IMR-90 (cell line): ENCODE results near the gene ADAMTS12. TPM values are rescaled to one million over a fixed set of nuclear protein-coding genes. Genes with fewer than 3 reads are reported as not detected.

Experiments used
- ATAC-seq: fragments of 200-7000 bp; cut with Tn5 transposase; 2 replicates; pipeline ENCODE4 v1.9.1; 2020; ENCODE audit warnings: low read depth, mild to moderate bottlenecking, moderate library complexity
- BruUV-seq: library from RNA; stranded (reverse); fragments of 400-500 nt; replicated peaks from 2 replicates; lab custom pipeline; 2021; lab: Mats Ljungman, UMichigan
- CTCF ChIA-PET: fragments of 300-600 bp; formaldehyde crosslinking; extraction: SDS; loops from one replicate; lab custom pipeline; 2021; ENCODE audit warnings: antibody characterized with exemption; lab: Yijun Ruan, JAX
- POLR2A ChIA-PET: fragments of 300-600 bp; sonication (Branson Sonifier 250); formaldehyde crosslinking; loops from one replicate; lab custom pipeline; 2022; ENCODE audit warnings: antibody characterized with exemption; ENCODE audit not compliant: unreplicated experiment; lab: Charles Lee
- DNase-seq: peaks from one replicate; pipeline ENCODE4 v3.0.0; 2013
- H2AFZ ChIP-seq: replicated peaks from 2 replicates; pipeline ENCODE3; 2013; ENCODE audit warnings: low read length, mild to moderate bottlenecking; ENCODE audit not compliant: poor library complexity
- H2AK5ac ChIP-seq: 2 replicates; pipeline ENCODE4 v1.6.1; 2013; ENCODE audit warnings: low read depth, low read length, inconsistent platforms
- H2AK9ac ChIP-seq: replicated peaks from 2 replicates; pipeline ENCODE3; 2013; ENCODE audit warnings: mild to moderate bottlenecking, low read depth, low read length, moderate library complexity; ENCODE audit not compliant: poor library complexity
- H2BK120ac ChIP-seq: 2 replicates; pipeline ENCODE4 v1.6.1; 2013; ENCODE audit warnings: low read depth, low read length, inconsistent platforms
- H2BK15ac ChIP-seq: 3 replicates; pipeline ENCODE4 v1.6.1; 2013; ENCODE audit warnings: low read depth, low read length, inconsistent platforms
- H2BK20ac ChIP-seq: 2 replicates; pipeline ENCODE4 v1.6.1; 2013; ENCODE audit warnings: low read depth, mild to moderate bottlenecking, inconsistent platforms, low read length, moderate library complexity
- H2BK5ac ChIP-seq: 2 replicates; pipeline ENCODE4 v1.6.1; 2013; ENCODE audit warnings: mild to moderate bottlenecking, low read depth, low read length, inconsistent platforms; ENCODE audit not compliant: poor library complexity, severe bottlenecking
- H3K14ac ChIP-seq: replicated peaks from 2 replicates; pipeline ENCODE4 v1.6.1; 2013; ENCODE audit warnings: low read depth, low read length, inconsistent platforms
- H3K18ac ChIP-seq: 2 replicates; pipeline ENCODE4 v1.6.1; 2013; ENCODE audit warnings: low read depth, low read length, control low read depth
- H3K23ac ChIP-seq: 2 replicates; pipeline ENCODE4 v1.6.1; 2013; ENCODE audit warnings: low read depth, low read length, inconsistent platforms
- H3K27ac ChIP-seq: 2 replicates; pipeline ENCODE4 v1.5.1; 2013; ENCODE audit warnings: mild to moderate bottlenecking, control low read depth, low read length; ENCODE audit not compliant: insufficient read depth
- H3K27me3 ChIP-seq: 2 replicates; pipeline ENCODE4 v1.6.1; 2013; ENCODE audit warnings: low read length; ENCODE audit not compliant: control insufficient read depth, insufficient read depth
- H3K36me3 ChIP-seq: 2 replicates; pipeline ENCODE4 v1.6.1; 2013; ENCODE audit warnings: low read length, mixed read lengths; ENCODE audit not compliant: control insufficient read depth, insufficient read depth
- H3K4ac ChIP-seq: 2 replicates; pipeline ENCODE4 v1.6.1; 2013; ENCODE audit warnings: low read depth, low read length, inconsistent platforms
- H3K4me1 ChIP-seq: 2 replicates; pipeline ENCODE4 v1.6.1; 2013; ENCODE audit warnings: low read length, mixed read lengths; ENCODE audit not compliant: control insufficient read depth, insufficient read depth
- H3K4me2 ChIP-seq: 2 replicates; pipeline ENCODE4 v1.6.1; 2013; ENCODE audit warnings: low read depth, mild to moderate bottlenecking, control low read depth, low read length, moderate library complexity
- H3K4me3 ChIP-seq: 2 replicates; pipeline ENCODE4 v1.5.1; 2013; ENCODE audit warnings: low read depth, mild to moderate bottlenecking, control low read depth, low read length, moderate library complexity; ENCODE audit not compliant: insufficient read depth
- H3K56ac ChIP-seq: 2 replicates; pipeline ENCODE4 v1.6.1; 2013; ENCODE audit warnings: low read length, inconsistent platforms; ENCODE audit not compliant: insufficient read depth; ENCODE audit errors: extremely low read depth
- H3K79me1 ChIP-seq, 2 experiments: 2 replicates each; pipeline ENCODE4 v1.6.1; 2013; ENCODE audit warnings: low read length in 2 of 2, inconsistent platforms in 1 of 2, low read depth in 1 of 2
- H3K9ac ChIP-seq: 2 replicates; pipeline ENCODE4 v1.6.1; 2013; ENCODE audit warnings: low read depth, low read length, control low read depth
- H3K9me1 ChIP-seq: 2 replicates; pipeline ENCODE4 v1.6.1; 2013; ENCODE audit warnings: low read length, inconsistent platforms; ENCODE audit not compliant: insufficient read depth
- H3K9me3 ChIP-seq: 2 replicates; pipeline ENCODE4 v1.6.1; 2013; ENCODE audit warnings: low read length; ENCODE audit not compliant: control insufficient read depth, insufficient read depth
- H4K20me1 ChIP-seq: 2 replicates; pipeline ENCODE4 v1.6.1; 2013; ENCODE audit warnings: low read length, inconsistent platforms; ENCODE audit not compliant: insufficient read depth
- H4K5ac ChIP-seq: 2 replicates; pipeline ENCODE4 v1.6.1; 2013; ENCODE audit warnings: mild to moderate bottlenecking, low read depth, low read length, control low read depth
- H4K8ac ChIP-seq, 2 experiments: 2 replicates each; pipeline ENCODE4 v1.6.1; 2013; ENCODE audit warnings: low read depth in 2 of 2, low read length in 2 of 2, control low read depth in 1 of 2, inconsistent platforms in 1 of 2
- H4K91ac ChIP-seq: 2 replicates; pipeline ENCODE4 v1.6.1; 2013; ENCODE audit warnings: low read depth, low read length, inconsistent platforms; ENCODE audit not compliant: insufficient read depth
- BHLHE40 ChIP-seq: fragments of 150-350 bp; IDR thresholded peaks from 2 replicates; pipeline ENCODE4 v1.6.1; 2016; ENCODE audit warnings: mild to moderate bottlenecking, low read depth, low read length
- CEBPB ChIP-seq: IDR thresholded peaks from 2 replicates; pipeline ENCODE4 v1.6.1; 2012; ENCODE audit warnings: low read depth, low read length, improper control_type of control experiment
- CHD1 ChIP-seq: IDR thresholded peaks from 2 replicates; pipeline ENCODE4 v1.6.1; 2012; ENCODE audit warnings: low read depth, low read length, improper control_type of control experiment
- FOS ChIP-seq: fragments of 150-350 bp; IDR thresholded peaks from 2 replicates; pipeline ENCODE4 v1.6.1; 2016; ENCODE audit warnings: low read depth, low read length
- MAFK ChIP-seq: IDR thresholded peaks from 2 replicates; pipeline ENCODE4 v1.6.1; 2012; ENCODE audit warnings: low read depth, low read length, improper control_type of control experiment
- MAZ ChIP-seq: IDR thresholded peaks from 2 replicates; pipeline ENCODE4 v1.6.1; 2012; ENCODE audit warnings: low read depth, mild to moderate bottlenecking, low read length, improper control_type of control experiment, moderate library complexity, borderline replicate concordance
- MXI1 ChIP-seq: IDR thresholded peaks from 2 replicates; pipeline ENCODE4 v1.6.1; 2012; ENCODE audit warnings: low read depth, mild to moderate bottlenecking, low read length, moderate library complexity, borderline replicate concordance
- NFE2L2 ChIP-seq: fragments of 150-350 bp; IDR thresholded peaks from 2 replicates; pipeline ENCODE4 v1.6.1; 2016; ENCODE audit warnings: low read depth, mild to moderate bottlenecking, low read length
- POLR2A ChIP-seq: IDR thresholded peaks from 2 replicates; pipeline ENCODE4 v1.6.1; 2012; ENCODE audit warnings: mild to moderate bottlenecking, low read depth, low read length
- RAD21 ChIP-seq: IDR thresholded peaks from 2 replicates; pipeline ENCODE4 v1.6.1; 2012; ENCODE audit warnings: low read length, improper control_type of control experiment
- RCOR1 ChIP-seq: IDR thresholded peaks from 2 replicates; pipeline ENCODE4 v1.6.1; 2012; ENCODE audit warnings: mild to moderate bottlenecking, low read length, improper control_type of control experiment; ENCODE audit not compliant: insufficient replicate concordance
- RFX5 ChIP-seq: IDR thresholded peaks from 2 replicates; pipeline ENCODE4 v1.8.0; 2012; ENCODE audit warnings: low read depth, mild to moderate bottlenecking, low read length, moderate library complexity
- SMC3 ChIP-seq: fragments of 150-350 bp; IDR thresholded peaks from 2 replicates; pipeline ENCODE4 v1.6.1; 2016; ENCODE audit warnings: low read depth, mild to moderate bottlenecking, antibody characterized with exemption, low read length, moderate library complexity
- WGBS, 2 experiments: methylation state at CpG; one replicate each; pipeline versions ENCODE4 v1.1.5 to v1.1.7; 2013; ENCODE audit warnings: missing lambda C conversion rate in 2 of 2; ENCODE audit not compliant: insufficient read length in 1 of 2; ENCODE audit errors: extremely low coverage in 2 of 2; 5-methylcytosine and 5-hydroxymethylcytosine counted together
- dilution Hi-C: fragments of 300-500 bp; cut with HindIII; formaldehyde crosslinking; loops from one replicate; pipeline ENCODE4 v1.14.3; 2018; ENCODE audit warnings: low sequenced_read_pairs; ENCODE audit not compliant: unreplicated experiment
- in situ Hi-C: fragments of 300-500 bp; cut with MboI; formaldehyde crosslinking; loops from 3 replicates; pipeline ENCODE4 v1.14.3; 2019; ENCODE audit warnings: low sequenced_read_pairs, inconsistent platforms, mixed read lengths
- intact Hi-C: fragments of 100-400 bp; cut with micrococcal nuclease; formaldehyde crosslinking; loops from 2 replicates; pipeline ENCODE4 v1.10.0; 2022
- polyA plus RNA-seq, 3 experiments: library from polyadenylated mRNA; depleted of rRNA; stranded (reverse); fragments of >200 nt; gene quantifications; 2 replicates each; pipeline ENCODE4 v1.2.3, GENCODE V29; 2012; ENCODE audit warnings: low replicate concordance in 1 of 3
- total RNA-seq: library from RNA; depleted of rRNA; stranded (reverse); fragments of >200 nt; gene quantifications from 2 replicates; pipeline ENCODE4 v1.2.3, GENCODE V29; 2012
- TF ChIP-seq, protein P1 (sequence below): fragments of 150-350 bp; IDR thresholded peaks from 2 replicates; pipeline ENCODE4 v1.6.1; 2017; ENCODE audit warnings: mild to moderate bottlenecking, antibody characterized with exemption, low read length, low read depth
- TF ChIP-seq, protein P2 (sequence below): conservative IDR thresholded peaks from 2 replicates; pipeline ENCODE4 v1.5.1; 2012; ENCODE audit warnings: mild to moderate bottlenecking, low read depth, low read length, improper control_type of control experiment
- TF ChIP-seq, protein P3 (sequence below): fragments of 150-350 bp; IDR thresholded peaks from 2 replicates; pipeline ENCODE4 v1.6.1; 2016; ENCODE audit warnings: low read depth, mild to moderate bottlenecking, low read length, moderate library complexity, borderline replicate concordance

ADAMTS12 gene
- total and polyA plus RNA-seq, 2 of the 4 experiments (the other 2 are of a cell fraction) = 27.3 to 51.3 TPM

- no peak for ATAC-seq
- dilution Hi-C loops = no loop called here
- CTCF ChIA-PET = no interaction called here
Measured at GRCh38 chr5:33812746-33813145, 79.0 kb downstream of the ADAMTS12 start.

More at GRCh38 chr5:33812746-33813145, 79.0 kb downstream of the ADAMTS12 start:
- no peak overlapping the region for H3K9ac ChIP-seq
- no peak overlapping the region for H3K4me3 ChIP-seq
- H4K8ac ChIP-seq = no peak overlapping the region
- H4K20me1 ChIP-seq = no peaks in the 10 kb centered on the region
- H3K27me3 ChIP-seq = no peaks in the 10 kb centered on the region
- no peak overlapping the region for H2BK20ac ChIP-seq
- peaks cover 15% of the 10 kb centered on the region; the same call in 1 of the 2 replicates for H3K9me1 ChIP-seq
- no peak for DNase-seq
- TF ChIP-seq MXI1 (no peak), NFE2L2 (no peak), CEBPB (no peak), MAZ (no peak), RFX5 (no peak), BHLHE40 (no peak), RCOR1 (no peak), FOS (no peak), POLR2A (no peak), MAFK (no peak), CHD1 (no peak), RAD21 (no peak), SMC3 (no peak)
- TF ChIP-seq, protein P1, sequence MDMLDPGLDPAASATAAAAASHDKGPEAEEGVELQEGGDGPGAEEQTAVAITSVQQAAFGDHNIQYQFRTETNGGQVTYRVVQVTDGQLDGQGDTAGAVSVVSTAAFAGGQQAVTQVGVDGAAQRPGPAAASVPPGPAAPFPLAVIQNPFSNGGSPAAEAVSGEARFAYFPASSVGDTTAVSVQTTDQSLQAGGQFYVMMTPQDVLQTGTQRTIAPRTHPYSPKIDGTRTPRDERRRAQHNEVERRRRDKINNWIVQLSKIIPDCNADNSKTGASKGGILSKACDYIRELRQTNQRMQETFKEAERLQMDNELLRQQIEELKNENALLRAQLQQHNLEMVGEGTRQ = no peak
- TF ChIP-seq, protein P2, sequence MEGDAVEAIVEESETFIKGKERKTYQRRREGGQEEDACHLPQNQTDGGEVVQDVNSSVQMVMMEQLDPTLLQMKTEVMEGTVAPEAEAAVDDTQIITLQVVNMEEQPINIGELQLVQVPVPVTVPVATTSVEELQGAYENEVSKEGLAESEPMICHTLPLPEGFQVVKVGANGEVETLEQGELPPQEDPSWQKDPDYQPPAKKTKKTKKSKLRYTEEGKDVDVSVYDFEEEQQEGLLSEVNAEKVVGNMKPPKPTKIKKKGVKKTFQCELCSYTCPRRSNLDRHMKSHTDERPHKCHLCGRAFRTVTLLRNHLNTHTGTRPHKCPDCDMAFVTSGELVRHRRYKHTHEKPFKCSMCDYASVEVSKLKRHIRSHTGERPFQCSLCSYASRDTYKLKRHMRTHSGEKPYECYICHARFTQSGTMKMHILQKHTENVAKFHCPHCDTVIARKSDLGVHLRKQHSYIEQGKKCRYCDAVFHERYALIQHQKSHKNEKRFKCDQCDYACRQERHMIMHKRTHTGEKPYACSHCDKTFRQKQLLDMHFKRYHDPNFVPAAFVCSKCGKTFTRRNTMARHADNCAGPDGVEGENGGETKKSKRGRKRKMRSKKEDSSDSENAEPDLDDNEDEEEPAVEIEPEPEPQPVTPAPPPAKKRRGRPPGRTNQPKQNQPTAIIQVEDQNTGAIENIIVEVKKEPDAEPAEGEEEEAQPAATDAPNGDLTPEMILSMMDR = no peak
- TF ChIP-seq, protein P3, sequence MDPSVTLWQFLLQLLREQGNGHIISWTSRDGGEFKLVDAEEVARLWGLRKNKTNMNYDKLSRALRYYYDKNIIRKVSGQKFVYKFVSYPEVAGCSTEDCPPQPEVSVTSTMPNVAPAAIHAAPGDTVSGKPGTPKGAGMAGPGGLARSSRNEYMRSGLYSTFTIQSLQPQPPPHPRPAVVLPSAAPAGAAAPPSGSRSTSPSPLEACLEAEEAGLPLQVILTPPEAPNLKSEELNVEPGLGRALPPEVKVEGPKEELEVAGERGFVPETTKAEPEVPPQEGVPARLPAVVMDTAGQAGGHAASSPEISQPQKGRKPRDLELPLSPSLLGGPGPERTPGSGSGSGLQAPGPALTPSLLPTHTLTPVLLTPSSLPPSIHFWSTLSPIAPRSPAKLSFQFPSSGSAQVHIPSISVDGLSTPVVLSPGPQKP = no peak
- no peak overlapping the region for H2BK120ac ChIP-seq
- in situ Hi-C loops = no loop called here
- H2BK5ac ChIP-seq = no peak overlapping the region
- intact Hi-C loops = no loop called here
- no peak overlapping the region for H3K4me2 ChIP-seq
- POLR2A ChIA-PET = no interaction called here
- H3K56ac ChIP-seq = no peak overlapping the region
- H2AFZ ChIP-seq = no peak overlapping the region
- no peaks in the 10 kb centered on the region; the same call in 1 of the 2 replicates for H3K36me3 ChIP-seq
- H2AK5ac ChIP-seq = no peak overlapping the region
- peaks cover 12% of the 10 kb centered on the region for H3K4me1 ChIP-seq
- no peak overlapping the region for H2BK15ac ChIP-seq
- no peak overlapping the region for H3K14ac ChIP-seq
- H3K18ac ChIP-seq = no peak overlapping the region
- WGBS, 2 experiments = no CpG with 5 or more reads among the region's 4 CpGs
- H2AK9ac ChIP-seq = no peak overlapping the region
- H4K5ac ChIP-seq = no peak overlapping the region
- H3K4ac ChIP-seq = no peak overlapping the region
- no peaks in the 10 kb centered on the region for H3K9me3 ChIP-seq
- peaks cover 3 to 54% of the 10 kb centered on the region in 2 experiments; a peak in 3 of 4 replicates for H3K79me1 ChIP-seq
- H3K23ac ChIP-seq = no peak overlapping the region
- BruUV-seq = no TSS peak
- H3K27ac ChIP-seq = no peak overlapping the region
- no peak overlapping the region for H4K91ac ChIP-seq
